ENCODE results near the gene SMPX.

DNA sequence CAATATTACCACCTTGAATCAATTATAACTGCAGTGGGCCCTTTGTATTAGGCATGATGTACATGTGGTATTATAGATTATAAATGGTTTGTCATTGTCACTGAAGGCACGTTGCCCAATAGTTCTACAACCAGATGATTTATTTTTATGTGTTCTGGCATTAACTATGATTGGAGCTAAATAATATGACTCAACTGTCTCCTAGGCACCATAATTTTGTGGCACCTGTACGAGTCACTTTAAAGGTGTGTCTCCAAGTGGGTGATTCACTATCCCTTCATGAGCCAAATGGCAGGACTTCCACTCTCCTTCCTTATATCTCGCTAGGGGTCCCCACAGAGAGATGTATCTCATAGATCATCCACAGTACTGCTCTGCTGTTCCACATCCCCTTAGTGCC lies 6.1 kb upstream of the SMPX start:
- TF ChIP-seq POLR2AphosphoS5 (IDR thresholded peaks at IDR 0.05; ENCODE audit: low read depth, low read length) (no peak), TAF1 (IDR thresholded peaks at IDR 0.05; ENCODE audit: borderline replicate concordance, insufficient read depth, low read length) (no peak), FOXP2 (optimal IDR thresholded peaks at IDR 0.05; ENCODE audit: borderline replicate concordance, extremely low read depth, extremely low read length, insufficient read depth) (no peak), REST (IDR thresholded peaks at IDR 0.05; ENCODE audit: insufficient read depth in 1 of 2, low read depth in 2 of 2, low read length in 2 of 2) (no peak)

Measured in PFSK-1 (cell line).